A673 (cell line): ENCODE results near the gene ILRUN.
"Not testable (repeated sequence)": the region's sequence is repeated elsewhere in the genome, so short reads cannot be mapped to it uniquely, and the experiment has no call there.

Experiments used
- EZH2 ChIP-seq: fragments of 200-600 bp; sonication (generic); IDR thresholded peaks from 2 replicates; pipeline ENCODE4 v1.6.1; 2017; ENCODE audit warnings: borderline replicate concordance, low read depth, mild to moderate bottlenecking, mixed read lengths, antibody characterized with exemption, low read length; ENCODE audit not compliant: poor library complexity, severe bottlenecking
- TF ChIP-seq, protein P1 (sequence below): fragments of 300-800, 200-600 bp; sonication (generic); conservative IDR thresholded peaks from 2 replicates; pipeline ENCODE4 v1.5.1; 2017; ENCODE audit warnings: low read depth, mild to moderate bottlenecking, antibody characterized with exemption, low read length, moderate library complexity, mixed read lengths

DNA sequence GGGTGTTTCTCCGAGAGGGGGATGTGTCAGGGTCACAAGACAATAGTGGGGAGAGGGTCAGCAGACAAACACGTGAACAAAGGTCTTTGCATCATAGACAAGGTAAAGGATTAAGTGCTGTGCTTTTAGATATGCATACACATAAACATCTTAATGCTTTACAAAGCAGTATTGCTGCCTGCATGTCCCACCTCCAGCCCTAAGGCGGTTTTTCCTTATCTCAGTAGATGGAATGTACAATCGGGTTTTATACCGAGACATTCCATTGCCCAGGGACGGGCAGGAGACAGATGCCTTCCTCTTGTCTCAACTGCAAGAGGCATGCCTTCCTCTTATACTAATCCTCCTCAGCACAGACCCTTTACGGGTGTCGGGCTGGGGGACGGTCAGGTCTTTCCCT, 23.1 kb upstream of the ILRUN start:
- not testable (repeated sequence) for TF ChIP-seq EZH2
- TF ChIP-seq, protein P1, sequence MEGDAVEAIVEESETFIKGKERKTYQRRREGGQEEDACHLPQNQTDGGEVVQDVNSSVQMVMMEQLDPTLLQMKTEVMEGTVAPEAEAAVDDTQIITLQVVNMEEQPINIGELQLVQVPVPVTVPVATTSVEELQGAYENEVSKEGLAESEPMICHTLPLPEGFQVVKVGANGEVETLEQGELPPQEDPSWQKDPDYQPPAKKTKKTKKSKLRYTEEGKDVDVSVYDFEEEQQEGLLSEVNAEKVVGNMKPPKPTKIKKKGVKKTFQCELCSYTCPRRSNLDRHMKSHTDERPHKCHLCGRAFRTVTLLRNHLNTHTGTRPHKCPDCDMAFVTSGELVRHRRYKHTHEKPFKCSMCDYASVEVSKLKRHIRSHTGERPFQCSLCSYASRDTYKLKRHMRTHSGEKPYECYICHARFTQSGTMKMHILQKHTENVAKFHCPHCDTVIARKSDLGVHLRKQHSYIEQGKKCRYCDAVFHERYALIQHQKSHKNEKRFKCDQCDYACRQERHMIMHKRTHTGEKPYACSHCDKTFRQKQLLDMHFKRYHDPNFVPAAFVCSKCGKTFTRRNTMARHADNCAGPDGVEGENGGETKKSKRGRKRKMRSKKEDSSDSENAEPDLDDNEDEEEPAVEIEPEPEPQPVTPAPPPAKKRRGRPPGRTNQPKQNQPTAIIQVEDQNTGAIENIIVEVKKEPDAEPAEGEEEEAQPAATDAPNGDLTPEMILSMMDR: not testable (repeated sequence)
